HL-60 (cell line): ENCODE measurements around the gene NUTM2G.
"Not testable (repeated sequence)": the region's sequence is repeated elsewhere in the genome, so short reads cannot be mapped to it uniquely, and the experiment has no call there.

Source experiments
- CTCF ChIP-seq: IDR thresholded peaks from one replicate; pipeline ENCODE4 v1.5.1; 2011; ENCODE audit warnings: low read length, control low read depth, inconsistent platforms; ENCODE audit not compliant: insufficient read depth
- GABPA ChIP-seq: IDR thresholded peaks from 2 replicates; pipeline ENCODE4 v1.6.1; 2012; ENCODE audit warnings: low read depth
- POLR2AphosphoS5 ChIP-seq: IDR thresholded peaks from 2 replicates; pipeline ENCODE4 v1.6.1; 2012; ENCODE audit warnings: low read depth
- TF ChIP-seq, protein P1 (sequence below): IDR thresholded peaks from 2 replicates; pipeline ENCODE4 v1.6.1; 2012; ENCODE audit warnings: low read depth; ENCODE audit not compliant: insufficient replicate concordance

- not testable (repeated sequence) for TF ChIP-seq CTCF, POLR2AphosphoS5, GABPA
- TF ChIP-seq, protein P1, sequence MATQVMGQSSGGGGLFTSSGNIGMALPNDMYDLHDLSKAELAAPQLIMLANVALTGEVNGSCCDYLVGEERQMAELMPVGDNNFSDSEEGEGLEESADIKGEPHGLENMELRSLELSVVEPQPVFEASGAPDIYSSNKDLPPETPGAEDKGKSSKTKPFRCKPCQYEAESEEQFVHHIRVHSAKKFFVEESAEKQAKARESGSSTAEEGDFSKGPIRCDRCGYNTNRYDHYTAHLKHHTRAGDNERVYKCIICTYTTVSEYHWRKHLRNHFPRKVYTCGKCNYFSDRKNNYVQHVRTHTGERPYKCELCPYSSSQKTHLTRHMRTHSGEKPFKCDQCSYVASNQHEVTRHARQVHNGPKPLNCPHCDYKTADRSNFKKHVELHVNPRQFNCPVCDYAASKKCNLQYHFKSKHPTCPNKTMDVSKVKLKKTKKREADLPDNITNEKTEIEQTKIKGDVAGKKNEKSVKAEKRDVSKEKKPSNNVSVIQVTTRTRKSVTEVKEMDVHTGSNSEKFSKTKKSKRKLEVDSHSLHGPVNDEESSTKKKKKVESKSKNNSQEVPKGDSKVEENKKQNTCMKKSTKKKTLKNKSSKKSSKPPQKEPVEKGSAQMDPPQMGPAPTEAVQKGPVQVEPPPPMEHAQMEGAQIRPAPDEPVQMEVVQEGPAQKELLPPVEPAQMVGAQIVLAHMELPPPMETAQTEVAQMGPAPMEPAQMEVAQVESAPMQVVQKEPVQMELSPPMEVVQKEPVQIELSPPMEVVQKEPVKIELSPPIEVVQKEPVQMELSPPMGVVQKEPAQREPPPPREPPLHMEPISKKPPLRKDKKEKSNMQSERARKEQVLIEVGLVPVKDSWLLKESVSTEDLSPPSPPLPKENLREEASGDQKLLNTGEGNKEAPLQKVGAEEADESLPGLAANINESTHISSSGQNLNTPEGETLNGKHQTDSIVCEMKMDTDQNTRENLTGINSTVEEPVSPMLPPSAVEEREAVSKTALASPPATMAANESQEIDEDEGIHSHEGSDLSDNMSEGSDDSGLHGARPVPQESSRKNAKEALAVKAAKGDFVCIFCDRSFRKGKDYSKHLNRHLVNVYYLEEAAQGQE = not testable (repeated sequence)
These were observed 13.0 kb downstream of the NUTM2G start for GRCh38 chr9:96941628-96942027.
